H1 (cell line): ENCODE results near the gene NNMT. TPM values are rescaled to one million over a fixed set of nuclear protein-coding genes. Genes with fewer than 3 reads are reported as not detected.

Experiments used
- CTCF ChIA-PET: fragments of 300-600 bp; sonication (Branson Sonifier 250); formaldehyde crosslinking; loops from one replicate; lab custom pipeline; 2021; ENCODE audit not compliant: partially characterized antibody; lab: Charles Lee
- POLR2A ChIA-PET: fragments of 300-600 bp; sonication (Branson Sonifier 250); formaldehyde crosslinking; loops from one replicate; lab custom pipeline; 2021; ENCODE audit warnings: inconsistent platforms; ENCODE audit not compliant: partially characterized antibody; lab: Charles Lee
- DNase-seq, 2 experiments: peaks; one replicate each; pipeline versions ENCODE4 v3.0.0 to v3.0.0-alpha.2; 2010 to 2022; ENCODE audit warnings: low spot score in 2 of 2, low read depth in 1 of 2, mixed read lengths in 1 of 2
- FAIRE-seq: peaks from 2 replicates; lab custom pipeline; 2011; peaks lifted over from hg19 to GRCh38; lab: Jason Lieb, UNC
- H2AFZ ChIP-seq: 2 replicates; pipeline ENCODE4 v1.8.1; 2012; ENCODE audit warnings: low read length, inconsistent platforms
- H2AK5ac ChIP-seq: 2 replicates; pipeline ENCODE4 v1.6.1; 2013; ENCODE audit warnings: low read depth, low read length
- H2BK120ac ChIP-seq: replicated peaks from 2 replicates; pipeline ENCODE3; 2013; ENCODE audit warnings: low read depth, low read length, inconsistent platforms
- H2BK12ac ChIP-seq: 2 replicates; pipeline ENCODE4 v1.6.1; 2013; ENCODE audit warnings: low read depth, low read length
- H2BK15ac ChIP-seq: 2 replicates; pipeline ENCODE4 v1.6.1; 2013; ENCODE audit warnings: low read length
- H2BK20ac ChIP-seq: 2 replicates; pipeline ENCODE4 v1.6.1; 2013; ENCODE audit warnings: low read length
- H2BK5ac ChIP-seq: 2 replicates; pipeline ENCODE4 v1.6.1; 2013; ENCODE audit warnings: low read depth, low read length
- H3K14ac ChIP-seq: 2 replicates; pipeline ENCODE4 v1.6.1; 2013; ENCODE audit warnings: inconsistent platforms; ENCODE audit not compliant: insufficient read length
- H3K18ac ChIP-seq: 2 replicates; pipeline ENCODE4 v1.6.1; 2013; ENCODE audit warnings: low read length; ENCODE audit errors: extremely low read depth
- H3K23ac ChIP-seq: 2 replicates; pipeline ENCODE4 v1.6.1; 2013; ENCODE audit warnings: inconsistent platforms; ENCODE audit not compliant: insufficient read length
- H3K23me2 ChIP-seq: 2 replicates; pipeline ENCODE4 v1.6.1; 2013; ENCODE audit warnings: low read depth, low read length
- H3K27ac ChIP-seq: 2 replicates; pipeline ENCODE4 v1.6.1; 2011; ENCODE audit warnings: low read depth, low read length, inconsistent platforms
- H3K27me3 ChIP-seq, 4 experiments: replicated peaks in 1 of 4; 1 replicate in 1 of 4; 2 replicates in 3 of 4; pipeline versions ENCODE4 v1.6.1 to v1.8.1; 2011 to 2013; ENCODE audit warnings: low read length in 3 of 4, mild to moderate bottlenecking in 3 of 4, inconsistent platforms in 2 of 4, mixed read lengths in 2 of 4, moderate library complexity in 1 of 4; ENCODE audit not compliant: control insufficient read depth in 3 of 4, insufficient read depth in 3 of 4; ENCODE audit errors: extremely low read depth in 1 of 4
- H3K36me3 ChIP-seq, 4 experiments: 2 replicates each; pipeline versions ENCODE4 v1.6.1 to v1.8.1; 2011 to 2013; ENCODE audit warnings: mild to moderate bottlenecking in 4 of 4, low read length in 3 of 4, moderate library complexity in 2 of 4, control low read depth in 1 of 4, inconsistent platforms in 1 of 4; ENCODE audit not compliant: insufficient read depth in 4 of 4, control insufficient read depth in 2 of 4
- H3K4ac ChIP-seq: replicated peaks from 2 replicates; pipeline ENCODE3; 2013; ENCODE audit warnings: low read length, low read depth, mixed read lengths, inconsistent platforms; ENCODE audit not compliant: insufficient read length
- H3K4me1 ChIP-seq, 4 experiments: replicated peaks in 1 of 4; 1 replicate in 1 of 4; 2 replicates in 3 of 4; pipeline versions ENCODE4 v1.6.1 to v1.8.1; 2011 to 2013; ENCODE audit warnings: low read length in 3 of 4, inconsistent platforms in 2 of 4, mixed read lengths in 1 of 4; ENCODE audit not compliant: insufficient read depth in 4 of 4, control insufficient read depth in 3 of 4
- H3K4me2 ChIP-seq, 2 experiments: 2 replicates each; pipeline versions ENCODE4 v1.6.1 to v1.8.1; 2011 to 2013; ENCODE audit warnings: low read depth in 2 of 2, low read length in 2 of 2, control low read depth in 1 of 2, inconsistent platforms in 1 of 2, mild to moderate bottlenecking in 1 of 2; ENCODE audit not compliant: insufficient read depth in 1 of 2
- H3K4me3 ChIP-seq, 4 experiments: fragments of 200-600, 300-600 bp in 1 of 4; sonication (generic), shearing (Covaris generic), sonication (Bioruptor Twin) in 1 of 4; 2 replicates each; pipeline versions ENCODE4 v1.5.1 to v1.8.1; 2011 to 2016; ENCODE audit warnings: low read length in 4 of 4, low read depth in 3 of 4, control low read depth in 2 of 4, inconsistent platforms in 2 of 4, mild to moderate bottlenecking in 2 of 4, mixed read lengths in 1 of 4, moderate library complexity in 1 of 4; ENCODE audit not compliant: insufficient read depth in 2 of 4; ENCODE audit errors: extremely low read depth in 1 of 4
- H3K56ac ChIP-seq: replicated peaks from 2 replicates; pipeline ENCODE3; 2013; ENCODE audit warnings: low read depth, mild to moderate bottlenecking, mixed read lengths, low read length, inconsistent platforms; ENCODE audit not compliant: insufficient read length
- H3K79me1 ChIP-seq: 2 replicates; pipeline ENCODE4 v1.6.1; 2013; ENCODE audit warnings: low read depth, low read length, control low read depth
- H3K79me2 ChIP-seq, 2 experiments: 2 replicates each; pipeline versions ENCODE4 v1.6.1 to v1.8.1; 2012 to 2013; ENCODE audit warnings: low read length in 2 of 2, mild to moderate bottlenecking in 2 of 2, inconsistent platforms in 1 of 2; ENCODE audit not compliant: insufficient read depth in 2 of 2, control insufficient read depth in 1 of 2
- H3K9ac ChIP-seq, 4 experiments: replicated peaks in 1 of 4; 1 replicate in 1 of 4; 2 replicates in 3 of 4; pipeline versions ENCODE4 v1.6.1 to v1.8.1; 2011 to 2013; ENCODE audit warnings: low read depth in 3 of 4, low read length in 3 of 4, control low read depth in 2 of 4, mild to moderate bottlenecking in 2 of 4, moderate library complexity in 2 of 4, inconsistent platforms in 1 of 4; ENCODE audit errors: extremely low read depth in 1 of 4
- H3K9me3 ChIP-seq, 2 experiments: 2 replicates each; pipeline versions ENCODE4 v1.6.1 to v1.8.1; 2012 to 2013; ENCODE audit warnings: mild to moderate bottlenecking in 2 of 2, moderate library complexity in 2 of 2, control low read depth in 1 of 2, inconsistent platforms in 1 of 2, low read depth in 1 of 2, low read length in 1 of 2, mixed read lengths in 1 of 2; ENCODE audit not compliant: insufficient read depth in 2 of 2
- H4K20me1 ChIP-seq, 2 experiments: replicated peaks in 1 of 2; 2 replicates each; pipeline versions ENCODE3 to v1.8.1; 2011 to 2013; ENCODE audit warnings: inconsistent platforms in 2 of 2, low read length in 2 of 2, mild to moderate bottlenecking in 1 of 2; ENCODE audit not compliant: insufficient read depth in 2 of 2, control insufficient read depth in 1 of 2
- H4K5ac ChIP-seq: 2 replicates; pipeline ENCODE4 v1.6.1; 2013; ENCODE audit warnings: low read length, low read depth, mixed read lengths, inconsistent platforms; ENCODE audit not compliant: insufficient read length
- H4K8ac ChIP-seq: 2 replicates; pipeline ENCODE4 v1.8.0; 2013; ENCODE audit warnings: mild to moderate bottlenecking, moderate library complexity, low read length, inconsistent platforms; ENCODE audit not compliant: insufficient read depth; ENCODE audit errors: extremely low read depth
- H4K91ac ChIP-seq: replicated peaks from 2 replicates; pipeline ENCODE3; 2013; ENCODE audit warnings: low read length, mixed read lengths, inconsistent platforms; ENCODE audit not compliant: insufficient read length
- HDAC6 ChIP-seq: IDR thresholded peaks from one replicate; pipeline ENCODE4 v1.7.1; 2012; ENCODE audit warnings: low read depth, mild to moderate bottlenecking, inconsistent platforms, low read length, moderate library complexity
- MAFK ChIP-seq: IDR thresholded peaks from 2 replicates; pipeline ENCODE4 v1.6.1; 2012; ENCODE audit warnings: low read depth, mild to moderate bottlenecking, improper control_type of control experiment, low read length
- WGBS, 2 experiments: shearing (Covaris generic) in 1 of 2; methylation state at CpG; one replicate each; pipeline versions ENCODE4 v1.1.6 to v1.1.7; 2013 to 2015; ENCODE audit warnings: low lambda C conversion rate in 2 of 2, mixed read lengths in 2 of 2, inconsistent platforms in 1 of 2, low coverage in 1 of 2, missing lambda C conversion rate in 1 of 2; ENCODE audit not compliant: insufficient replicate concordance in 2 of 2, insufficient coverage in 1 of 2, insufficient read length in 1 of 2; ENCODE audit errors: extremely low coverage in 1 of 2, missing lambda C conversion rate in 1 of 2; 5-methylcytosine and 5-hydroxymethylcytosine counted together
- polyA plus RNA-seq, 7 experiments: library from polyadenylated mRNA; depleted of rRNA in 3 of 7; stranded (reverse) in 5 of 7; unstranded in 2 of 7; fragments of >200 nt in 5 of 7; fragments of 200-250 nt in 2 of 7; gene quantifications; 1 replicate in 5 of 7; 2 replicates in 1 of 7; 4 replicates in 1 of 7; pipeline versions ENCODE4 v1.2.1 to v1.2.3, GENCODE V29; 2011 to 2013; ENCODE audit warnings: missing spikeins in 2 of 7, mixed read lengths in 2 of 7
- total RNA-seq: library from RNA; stranded (reverse); fragmentation: NEBNext Ultra II Directional; extraction: Animal tissue kit (Norgen Biotek cat#: 25700); gene quantifications from 2 replicates; pipeline ENCODE4 v1.2.1, GENCODE V29; 2021

Gene NNMT
- total and polyA plus RNA-seq, 2 of the 8 experiments (the other 6 are each of a cell fraction or from before 2014, with no cell fraction given) = not detected

- H3K4me2 ChIP-seq = no peak overlapping the region
- H2AK5ac ChIP-seq = no peak overlapping the region
- no peak overlapping the region for H2BK15ac ChIP-seq
- no peaks in the 10 kb centered on the region for H3K79me1 ChIP-seq
- H3K9ac ChIP-seq = no peak overlapping the region
- no peak overlapping the region for H2BK120ac ChIP-seq
- no peak overlapping the region for H3K23ac ChIP-seq
- ChIA-PET CTCF (interaction anchor here (0.8 to 1.4 kb wide), 2 partner anchors 12 to 18 kb away, joined by 5 read pairs; no protein-coding TSS in a partner anchor), POLR2A (no interaction called here)
- no peak overlapping the region for H3K14ac ChIP-seq
- no peak overlapping the region for H3K56ac ChIP-seq
- no peak overlapping the region for H3K4ac ChIP-seq
- H4K8ac ChIP-seq = no peak overlapping the region
- H3K9me3 ChIP-seq = no peaks in the 10 kb centered on the region; a peak in 1 of 4 replicates
- no peak overlapping the region for H3K18ac ChIP-seq
- 0 out of 2 replicates have a peak overlapping the region, but pooled peaks have one; percentile 58 for H2AFZ ChIP-seq
- FAIRE-seq = no peak
- H4K91ac ChIP-seq = no peak overlapping the region
- H3K36me3 ChIP-seq = no peaks in the 10 kb centered on the region
- 88% methylated on average over 1 of the region's 1 CpG; no CpG with 5 or more reads in 1 of the 2 experiments for WGBS, 2 experiments
- no peaks in the 10 kb centered on the region for H3K79me2 ChIP-seq
- H4K5ac ChIP-seq = no peak overlapping the region
- no peaks in the 10 kb centered on the region for H3K27me3 ChIP-seq
- H3K4me3 ChIP-seq = no peak overlapping the region
- H3K27ac ChIP-seq = no peak overlapping the region
- no peak overlapping the region for H2BK5ac ChIP-seq
- no peaks in the 10 kb centered on the region for H4K20me1 ChIP-seq
- H3K4me1 ChIP-seq = no peaks in the 10 kb centered on the region
- H2BK20ac ChIP-seq = no peak overlapping the region
- H3K23me2 ChIP-seq = no peaks in the 10 kb centered on the region
- H2BK12ac ChIP-seq = no peak overlapping the region
- no peak for DNase-seq
- TF ChIP-seq HDAC6 (no peak), MAFK (no peak)
Observed at GRCh38 chr11:114358716-114359115, 62.5 kb downstream of the NNMT start.
